Limb (tissue), 2 donors: ENCODE data around the gene MMAB.

Experiments
- DNase-seq, 2 donors: peaks; one replicate each; pipeline ENCODE4 v3.0.0-alpha.2; 2016; ENCODE audit errors: extremely low spot score in 2 of 2

MMAB gene

GRCh38 chr12:109517619-109518018 lies 55.7 kb downstream of the MMAB start:
- no peak for DNase-seq

GRCh38 chr12:109513977-109514376 lies 59.3 kb downstream of the MMAB start:
- no peak for DNase-seq

- no peak for DNase-seq
These were observed 60.3 kb downstream of the MMAB start for GRCh38 chr12:109513051-109513450.

- no peak for DNase-seq
These were observed 60.7 kb downstream of the MMAB start for GRCh38 chr12:109512608-109513007.

- DNase-seq, result no peak
These were observed 63.1 kb downstream of the MMAB start for GRCh38 chr12:109510196-109510595.

- DNase-seq, result no peak
These were observed 69.2 kb downstream of the MMAB start for GRCh38 chr12:109504068-109504467.
